ENCODE results near the gene IMP4. TPM values are rescaled to one million over a fixed set of nuclear protein-coding genes. Genes with fewer than 3 reads are reported as not detected.

The IMP4 gene
- total RNA-seq, 1 donor from 2014 or later = 43.0 TPM

GRCh38 chr2:130339885-130340745 is 2.6 kb upstream of the IMP4 start:
- H3K27me3 Mint-ChIP-seq = peaks cover under 1% of the 10 kb centered on the region
- H3K27ac Mint-ChIP-seq = peak overlapping the region; percentile 80
- H3K36me3 Mint-ChIP-seq (ENCODE audit: insufficient read depth) = peaks cover 17% of the 10 kb centered on the region
- TF ChIP-seq CTCF (IDR thresholded peaks at IDR 0.05; ENCODE audit: unreplicated experiment) = no peak
- H3K4me1 Mint-ChIP-seq (ENCODE audit: low read depth) = peaks cover 20% of the 10 kb centered on the region
- H3K4me3 Mint-ChIP-seq (ENCODE audit: low read depth) = peak overlapping the region; percentile 12
- H3K9me3 Mint-ChIP-seq (ENCODE audit: low read depth) = no peaks in the 10 kb centered on the region
- no peak for DNase-seq (ENCODE audit: low spot score, unreplicated experiment)

- no peak for TF ChIP-seq CTCF (IDR thresholded peaks at IDR 0.05; ENCODE audit: unreplicated experiment)
- Mint-ChIP-seq H3K4me3 (ENCODE audit: low read depth) (peak overlapping the region; percentile 99), H3K4me1 (ENCODE audit: low read depth) (peaks cover 20% of the 10 kb centered on the region), H3K36me3 (ENCODE audit: insufficient read depth) (peaks cover 22% of the 10 kb centered on the region), H3K27ac (peak overlapping the region; percentile 99), H3K9me3 (ENCODE audit: low read depth) (no peaks in the 10 kb centered on the region), H3K27me3 (no peaks in the 10 kb centered on the region)
- no peak for DNase-seq (ENCODE audit: low spot score, unreplicated experiment)
Observed at GRCh38 chr2:130341562-130342019, 1.1 kb upstream of the IMP4 start.

- H3K36me3 Mint-ChIP-seq (ENCODE audit: insufficient read depth) = peaks cover 22% of the 10 kb centered on the region
- DNase-seq (ENCODE audit: low spot score, unreplicated experiment) = peak; percentile 71
- peak overlapping the region; percentile 99 for H3K4me3 Mint-ChIP-seq (ENCODE audit: low read depth)
- no peaks in the 10 kb centered on the region for H3K9me3 Mint-ChIP-seq (ENCODE audit: low read depth)
- H3K27me3 Mint-ChIP-seq = no peaks in the 10 kb centered on the region
- TF ChIP-seq CTCF (IDR thresholded peaks at IDR 0.05; ENCODE audit: unreplicated experiment) = no peak
- H3K27ac Mint-ChIP-seq = peak overlapping the region; percentile 99
- peaks cover 18% of the 10 kb centered on the region for H3K4me1 Mint-ChIP-seq (ENCODE audit: low read depth)
Observed at GRCh38 chr2:130342020-130342532, 621 bp upstream of the IMP4 start.

GRCh38 chr2:130344578-130344977 is 1.9 kb downstream of the IMP4 start:
- TF ChIP-seq CTCF (IDR thresholded peaks at IDR 0.05; ENCODE audit: unreplicated experiment) = no peak
- no peaks in the 10 kb centered on the region for H3K9me3 Mint-ChIP-seq (ENCODE audit: low read depth)
- H3K27ac Mint-ChIP-seq = peak overlapping the region; percentile 10
- DNase-seq (ENCODE audit: low spot score, unreplicated experiment) = no peak
- H3K4me1 Mint-ChIP-seq (ENCODE audit: low read depth) = peaks cover 11% of the 10 kb centered on the region
- H3K36me3 Mint-ChIP-seq (ENCODE audit: insufficient read depth) = peaks cover 30% of the 10 kb centered on the region
- H3K27me3 Mint-ChIP-seq = no peaks in the 10 kb centered on the region
- peak overlapping the region; percentile 99 for H3K4me3 Mint-ChIP-seq (ENCODE audit: low read depth)

- Mint-ChIP-seq H3K9me3 (ENCODE audit: low read depth) (no peaks in the 10 kb centered on the region), H3K4me1 (ENCODE audit: low read depth) (peaks cover 11% of the 10 kb centered on the region), H3K27ac (no peak overlapping the region), H3K27me3 (no peaks in the 10 kb centered on the region), H3K4me3 (ENCODE audit: low read depth) (no peak overlapping the region), H3K36me3 (ENCODE audit: insufficient read depth) (peaks cover 27% of the 10 kb centered on the region)
- no peak for TF ChIP-seq CTCF (IDR thresholded peaks at IDR 0.05; ENCODE audit: unreplicated experiment)
- no peak for DNase-seq (ENCODE audit: low spot score, unreplicated experiment)
Observed at GRCh38 chr2:130345091-130345490, 2.4 kb downstream of the IMP4 start.
